Activated T-helper 1 cell treated with anti-CD3 and anti-CD28 coated beads, Interleukin-2, amount 50 U/mL, for 16 hours (primary cell): Measurements from ENCODE around the gene POMGNT1.

ENCODE experiments used
- DNase-seq, 2 donors: peaks; one replicate each; pipeline ENCODE4 v3.0.0-alpha.2; 2020; ENCODE audit warnings: low read depth in 1 of 2, low spot score in 1 of 2

POMGNT1 gene

DNA sequence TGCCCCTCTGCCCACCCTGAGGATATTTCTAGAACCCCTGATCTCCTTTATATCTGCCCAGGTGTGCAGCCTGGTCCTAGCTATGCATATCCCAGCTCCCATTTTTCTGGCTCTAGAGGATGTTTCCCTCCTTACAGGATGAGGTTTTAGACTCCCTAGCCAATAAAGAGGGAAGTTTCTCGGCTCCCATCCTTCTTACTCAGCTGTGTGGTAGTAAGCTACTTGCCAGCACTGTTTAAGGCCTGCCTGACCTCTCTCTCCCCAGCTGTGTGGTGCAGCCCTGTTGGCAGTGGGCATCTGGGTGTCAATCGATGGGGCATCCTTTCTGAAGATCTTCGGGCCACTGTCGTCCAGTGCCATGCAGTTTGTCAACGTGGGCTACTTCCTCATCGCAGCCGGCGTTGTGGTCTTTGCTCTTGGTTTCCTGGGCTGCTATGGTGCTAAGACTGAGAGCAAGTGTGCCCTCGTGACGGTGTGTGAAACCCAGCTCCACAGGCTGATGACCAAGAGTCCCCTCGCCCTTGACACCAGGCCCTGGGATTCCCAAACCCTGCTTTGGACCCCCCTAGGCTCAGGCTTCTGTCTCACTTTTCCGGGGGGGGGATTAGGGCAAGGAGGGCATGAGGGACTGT, 14.2 kb downstream of the POMGNT1 start:
- DNase-seq = no peak

GRCh38 chr1:46183079-46183847, 15.0 kb downstream of the POMGNT1 start:
- DNase-seq = no peak

DNA sequence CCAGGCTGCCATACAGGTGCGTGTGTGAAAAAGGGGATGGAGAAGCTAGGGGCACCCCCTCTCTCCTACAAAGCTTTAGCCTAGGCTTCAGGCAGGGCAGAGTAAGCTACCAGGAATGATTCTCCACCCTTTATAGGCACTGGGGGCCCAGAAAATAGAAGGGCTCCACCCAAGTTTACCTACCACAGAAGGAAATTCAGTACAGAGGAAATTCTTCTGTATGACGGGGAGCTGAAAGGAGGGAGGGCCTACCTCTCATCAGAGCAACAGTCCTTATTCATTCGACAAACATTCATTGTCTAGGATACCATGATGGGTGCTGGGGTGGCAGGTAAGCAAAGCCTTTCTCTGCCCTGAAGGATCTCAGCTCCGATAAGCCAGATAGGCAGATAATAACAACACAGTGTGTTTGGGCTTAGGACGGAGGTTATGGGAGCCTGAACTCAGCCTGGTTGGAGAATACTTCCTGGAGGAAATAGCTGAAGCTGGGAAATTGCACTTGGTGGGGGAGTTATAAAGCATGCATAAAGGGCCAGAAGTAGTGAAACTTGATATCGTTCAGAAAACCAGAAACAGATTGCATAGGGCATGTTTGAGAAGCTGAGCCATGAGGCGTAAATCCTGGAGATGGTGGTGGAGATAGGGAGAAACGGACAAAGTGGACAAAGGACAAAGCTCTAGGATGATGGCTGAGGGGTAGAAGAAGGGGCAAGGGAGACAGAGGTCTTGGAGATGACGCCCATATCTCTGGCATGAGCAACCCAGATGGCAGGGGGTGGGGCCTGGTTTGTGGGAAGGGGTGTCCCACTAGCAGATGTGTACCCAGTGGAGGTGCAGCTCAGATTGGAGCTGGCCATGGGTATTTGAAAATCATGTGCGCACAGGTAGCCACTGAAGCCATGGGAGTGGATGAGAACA, 16.6 kb downstream of the POMGNT1 start:
- no peak for DNase-seq

GRCh38 chr1:46180082-46180616, 18.1 kb downstream of the POMGNT1 start:
- no peak for DNase-seq

DNA sequence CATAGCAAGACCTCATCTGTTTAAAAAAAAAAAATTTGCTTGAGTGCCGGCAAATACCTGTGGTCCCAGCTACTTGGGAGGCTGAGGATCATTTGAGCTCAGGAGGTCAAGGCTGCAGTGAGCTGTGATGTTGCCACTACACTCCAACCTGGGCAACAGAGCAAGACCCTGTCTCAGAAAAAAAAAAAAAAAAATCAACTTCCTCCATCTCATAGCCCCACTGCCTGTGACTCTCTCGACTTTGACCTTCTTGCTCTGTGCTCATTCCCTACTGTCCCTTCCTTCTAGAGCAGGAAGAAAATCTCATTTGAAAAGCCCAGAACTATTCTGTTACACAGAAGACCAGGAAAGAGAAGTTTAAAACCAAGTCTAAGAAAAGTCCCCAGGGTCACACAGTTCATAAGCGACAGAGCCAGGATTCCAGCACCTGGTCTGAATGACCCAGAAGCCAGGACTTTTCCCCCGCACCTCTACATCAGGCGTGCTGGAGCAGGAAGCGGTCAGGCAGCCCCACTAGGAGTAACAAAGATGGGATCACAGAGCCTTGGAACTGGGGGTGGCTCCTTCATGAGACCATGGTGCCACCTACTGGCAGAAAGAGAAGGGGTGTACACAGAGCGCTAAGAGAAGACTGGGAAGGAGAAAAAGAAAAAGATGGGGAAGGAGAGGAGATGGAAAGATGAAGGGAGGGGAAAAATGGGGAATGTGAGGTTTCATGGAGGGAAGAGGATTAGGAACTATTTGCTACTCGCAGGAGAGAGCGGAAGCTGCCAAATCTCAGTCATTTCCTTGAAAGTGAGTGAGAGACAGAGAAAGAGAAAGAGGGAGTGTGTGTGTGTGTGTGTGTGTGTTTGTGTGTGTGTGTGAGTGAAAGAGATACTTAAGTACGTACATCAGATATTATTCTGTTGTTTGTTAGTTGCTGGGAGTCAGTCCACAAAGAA, 18.8 kb downstream of the POMGNT1 start:
- peak; percentile 18 to 43 for DNase-seq

DNA sequence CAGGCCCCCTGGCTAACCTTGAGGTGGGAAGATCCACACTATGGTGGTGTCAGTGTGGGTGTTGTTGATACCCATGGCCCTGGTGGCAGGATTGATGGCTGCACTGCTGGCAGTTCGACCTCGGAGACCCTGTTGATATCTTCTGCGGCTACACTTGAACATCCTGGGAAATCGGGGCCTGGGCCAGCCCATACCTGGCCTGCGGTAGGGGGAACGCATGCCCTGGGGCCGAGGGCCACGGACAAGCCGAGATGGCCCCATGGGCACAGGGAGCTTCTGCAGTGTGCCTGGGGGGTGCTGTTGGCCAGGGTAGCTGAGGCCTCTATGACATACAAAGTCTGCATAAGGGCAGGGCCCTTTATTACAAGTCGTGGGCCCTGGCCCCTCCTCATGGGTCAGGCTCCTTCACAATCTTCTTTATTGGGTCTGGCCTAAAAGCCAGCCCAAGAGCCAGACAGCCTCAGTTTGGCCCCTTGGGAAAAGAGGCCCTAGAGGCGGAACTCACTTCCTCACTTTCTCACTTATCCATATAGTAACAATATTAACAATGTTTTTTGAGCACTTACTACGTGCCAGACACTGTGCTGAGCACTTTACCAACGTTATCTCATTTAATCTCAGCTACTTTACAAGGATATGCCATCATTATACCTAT, 21.9 kb downstream of the POMGNT1 start, which contains the start of gene P3R3URF:
P3R3URF (minus strand) TSS at position 278 of the 655 bp plus-strand sequence; CDS start at position 261, 17 bp downstream.
- DNase-seq = no peak

GRCh38 chr1:46175243-46175642, 23.0 kb downstream of the POMGNT1 start:
- DNase-seq = no peak

DNA sequence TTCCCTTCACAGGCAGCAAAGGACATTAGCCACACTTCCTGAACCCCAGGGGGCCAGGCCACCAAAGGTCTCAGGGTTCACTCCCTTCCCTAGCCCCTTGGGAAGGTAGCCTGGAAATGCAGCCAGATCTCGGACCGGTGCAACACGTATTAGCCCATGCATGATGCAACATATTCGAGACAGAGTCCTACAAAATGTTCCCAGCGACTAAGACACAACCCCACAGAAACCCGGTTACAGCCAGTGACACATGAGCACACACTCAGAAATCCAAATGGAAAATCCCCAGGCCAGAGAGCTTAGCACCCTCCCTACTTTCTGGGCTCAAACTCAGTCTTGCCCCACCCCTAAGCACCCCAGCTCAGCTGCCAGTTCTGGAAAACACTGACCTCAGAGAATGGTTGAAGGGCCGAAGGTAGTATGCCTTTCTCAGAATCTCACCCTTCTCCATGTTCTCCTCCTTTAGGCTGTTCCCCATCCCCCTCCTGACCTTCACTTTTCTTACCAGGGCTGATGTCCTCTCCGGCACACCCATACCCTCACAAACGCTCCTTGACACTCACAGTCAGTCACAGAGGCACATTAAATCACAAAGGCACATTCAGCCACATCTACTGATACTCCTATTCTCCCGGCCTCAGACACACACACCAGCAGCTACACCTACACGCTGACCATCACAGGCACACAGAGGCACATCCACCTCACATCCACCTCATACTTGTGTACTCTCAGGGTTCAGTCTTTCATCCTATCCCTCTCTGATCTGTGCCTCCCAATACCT, 23.6 kb downstream of the POMGNT1 start, which contains the start of gene TSPAN1:
TSPAN1 (plus strand) TSS at position 640 of the 784 bp plus-strand sequence. CDS start 6,021 bp downstream, outside the sequence.
- DNase-seq = no peak

- no peak for DNase-seq
Measured at GRCh38 chr1:46173361-46173856, 24.8 kb downstream of the POMGNT1 start.

DNA sequence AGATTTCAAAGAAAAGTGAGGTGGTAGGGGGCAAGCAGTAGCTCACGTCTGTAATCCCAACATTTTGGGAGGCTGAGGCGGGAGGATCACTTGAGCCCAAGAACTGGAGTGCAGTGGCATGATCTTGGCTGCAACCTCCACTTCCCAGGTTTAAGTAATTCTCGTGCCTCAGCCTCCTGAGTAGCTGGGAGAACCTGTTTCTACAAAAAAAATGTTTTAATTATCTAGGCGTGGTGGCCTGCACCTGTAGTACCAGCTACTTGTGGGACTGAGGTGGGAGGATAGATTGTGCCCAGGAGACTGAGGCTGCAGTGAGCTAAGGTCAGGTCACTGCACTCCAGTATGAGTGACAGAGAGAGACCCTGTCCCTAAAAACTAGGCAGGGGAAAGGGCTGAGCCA, 25.9 kb downstream of the POMGNT1 start:
- no peak for DNase-seq

- no peak for DNase-seq
Measured at GRCh38 chr1:46171871-46172270, 26.4 kb downstream of the POMGNT1 start.

DNA sequence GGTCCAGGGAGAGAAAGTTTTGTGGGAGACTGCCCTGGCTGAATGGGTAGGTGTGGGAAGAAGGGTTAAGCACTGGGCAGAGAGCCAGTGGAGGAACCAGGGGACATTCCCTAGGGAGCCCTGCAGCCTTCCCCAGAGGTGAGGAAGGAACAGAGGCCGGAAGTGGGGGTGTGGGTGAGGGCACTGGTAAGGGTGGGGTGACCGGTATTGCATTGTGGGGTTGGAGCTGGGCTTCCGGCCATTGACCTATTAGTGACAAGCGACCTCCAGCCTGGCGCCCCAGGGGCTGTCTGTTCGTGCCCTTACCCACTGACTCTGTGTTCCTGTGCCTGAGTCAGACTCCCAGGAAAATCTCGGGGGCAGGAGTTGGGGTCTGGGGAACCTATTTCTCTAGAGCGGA, 26.9 kb downstream of the POMGNT1 start:
- DNase-seq = no peak

GRCh38 chr1:46169811-46170454, 28.3 kb downstream of the POMGNT1 start:
- no peak for DNase-seq

- no peak for DNase-seq
Measured at GRCh38 chr1:46168477-46168876, 29.8 kb downstream of the POMGNT1 start.

DNA sequence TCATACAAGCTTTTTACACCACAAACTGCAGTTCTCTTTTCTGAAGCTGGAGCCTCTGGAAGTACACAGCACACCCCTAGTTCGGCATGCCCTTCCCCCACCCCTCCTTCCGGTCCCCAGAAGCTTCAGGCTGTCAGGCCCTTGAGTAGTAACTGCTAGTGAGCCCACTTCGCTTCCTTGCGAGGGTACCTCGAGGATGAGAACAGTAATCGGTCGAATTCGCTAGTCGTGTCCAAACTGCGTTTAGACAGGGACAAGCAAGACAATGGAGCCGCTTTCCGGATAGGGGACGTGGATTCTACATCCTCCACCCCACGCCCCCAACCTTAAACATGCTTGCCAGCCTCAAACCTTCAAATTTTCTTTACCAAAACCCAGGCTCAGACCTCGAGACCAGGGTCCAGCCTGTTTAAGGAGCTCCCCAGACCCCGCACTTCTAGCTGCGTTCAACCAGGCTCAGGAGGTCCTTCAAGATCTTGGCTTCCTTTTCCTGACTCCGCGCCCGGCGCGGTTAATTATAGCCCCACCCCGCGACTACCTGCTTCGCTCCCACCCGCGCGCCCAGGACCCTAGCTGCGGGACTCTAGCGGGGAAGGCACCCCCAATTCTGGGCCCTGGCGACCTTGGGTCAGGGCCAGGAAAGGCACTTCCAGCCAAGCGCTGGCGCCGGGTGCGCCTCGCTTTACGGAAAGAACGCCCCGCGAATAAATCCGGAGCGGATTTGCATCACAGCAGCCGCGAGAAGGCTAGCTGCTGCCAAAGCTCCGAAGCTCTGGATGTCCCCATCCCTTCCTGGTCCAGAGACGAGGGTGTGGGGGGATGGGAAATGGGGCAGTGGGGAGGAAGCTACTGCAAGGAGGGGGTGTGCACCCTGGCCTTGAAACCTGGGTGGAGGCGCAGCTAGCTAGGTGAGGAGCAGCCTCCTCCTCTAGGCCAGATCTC, 31.4 kb downstream of the POMGNT1 start:
- DNase-seq = peak in 1 of 2 donors; percentile 16

DNA sequence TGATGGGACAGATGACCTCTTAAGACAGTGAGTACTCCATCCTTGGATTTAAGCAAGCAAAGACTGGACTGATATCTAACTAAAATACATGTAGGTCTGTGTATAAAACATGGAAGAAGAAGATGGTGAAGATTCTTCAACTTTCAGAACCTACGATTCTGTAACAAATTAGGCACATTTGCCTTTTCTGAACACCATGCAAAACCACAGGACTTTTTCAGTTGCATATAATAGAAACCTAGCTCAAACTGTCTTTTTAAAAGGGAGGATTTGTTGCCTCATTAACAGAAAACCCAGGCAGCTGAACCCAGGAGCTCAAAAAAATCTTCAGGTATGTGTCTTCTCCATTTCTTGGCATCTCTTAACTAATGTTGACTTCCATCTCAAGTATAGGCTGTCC, 38.0 kb downstream of the POMGNT1 start:
- DNase-seq = no peak

- DNase-seq = no peak
Measured at GRCh38 chr1:46159516-46159915, 38.7 kb downstream of the POMGNT1 start.
